Measurements from ENCODE around the gene KIRREL1. TPM values are rescaled to one million over a fixed set of nuclear protein-coding genes. Genes with fewer than 3 reads are reported as not detected.

KIRREL1 gene
- total and polyA plus RNA-seq, 2 of the 8 experiments (the other 6 are each of a cell fraction or from before 2014, with no cell fraction given) = 14.2 to 39.0 TPM

DNA sequence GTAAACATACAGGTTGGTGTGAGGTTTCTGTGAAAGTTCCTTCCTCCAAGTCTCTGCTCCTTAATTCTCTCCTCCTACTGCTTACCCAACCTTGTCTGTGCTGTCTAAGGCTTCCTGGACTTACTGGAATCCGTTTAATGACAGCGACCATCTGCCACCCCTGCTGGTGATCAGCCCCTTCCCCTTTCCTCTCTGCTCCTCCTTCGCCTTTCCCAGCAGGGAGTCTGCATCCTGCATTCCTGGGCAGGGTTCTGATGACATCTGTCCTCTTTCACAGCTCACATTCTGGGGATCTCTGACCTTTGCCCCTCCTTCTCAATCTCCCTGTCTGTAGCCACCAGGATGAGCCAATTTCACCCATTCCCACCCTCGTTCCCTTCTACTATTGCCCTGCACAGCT is 66.5 kb downstream of the KIRREL1 start:
- Histone ChIP-seq H3K79me1 (ENCODE audit: low read depth, low read length) (peaks cover 12% of the 10 kb centered on the region), H3K23ac (ENCODE audit: insufficient read length) (no peak overlapping the region), H2BK15ac (ENCODE audit: low read length) (0 out of 2 replicates have a peak overlapping the region, but pooled peaks have one; percentile 74), H4K20me1 (replicated peaks in 1 of 2; ENCODE audit: control insufficient read depth in 1 of 2, insufficient read depth in 2 of 2, low read length in 2 of 2) (peaks cover 0 to 8% of the 10 kb centered on the region in 2 experiments), H2BK5ac (ENCODE audit: low read depth, low read length) (peak overlapping the region; percentile 55), H3K79me2 (ENCODE audit: control insufficient read depth in 1 of 2, insufficient read depth in 2 of 2, low read length in 2 of 2) (peaks cover 0 to 21% of the 10 kb centered on the region in 2 experiments; a peak in 3 of 4 replicates), H4K91ac (replicated peaks; ENCODE audit: insufficient read length, low read length) (no peak overlapping the region), H3K36me3 (ENCODE audit: control insufficient read depth in 2 of 4, insufficient read depth in 4 of 4, low read length in 3 of 4) (no peaks in the 10 kb centered on the region), H3K27me3 (replicated peaks in 1 of 4; ENCODE audit: control insufficient read depth in 3 of 4, extremely low read depth in 1 of 4, insufficient read depth in 3 of 4, low read length in 3 of 4) (no peaks in the 10 kb centered on the region), H3K18ac (ENCODE audit: extremely low read depth, low read length) (peak overlapping the region; percentile 53; the same call in 1 of the 2 replicates), H3K4me3 (ENCODE audit: extremely low read depth in 1 of 4, insufficient read depth in 2 of 4, low read depth in 3 of 4, low read length in 4 of 4) (no peak overlapping the region), H3K9ac (replicated peaks in 1 of 4; ENCODE audit: extremely low read depth in 1 of 4, low read depth in 3 of 4, low read length in 3 of 4) (no peak overlapping the region), H3K23me2 (ENCODE audit: low read depth, low read length) (no peaks in the 10 kb centered on the region; the same call in 1 of the 2 replicates), H4K8ac (ENCODE audit: extremely low read depth, insufficient read depth, low read length) (no peak overlapping the region), H2BK120ac (replicated peaks; ENCODE audit: low read depth, low read length) (no peak overlapping the region), H3K27ac (ENCODE audit: low read depth, low read length) (no peak overlapping the region), H4K5ac (ENCODE audit: insufficient read length, low read depth, low read length) (no peak overlapping the region), H2BK12ac (ENCODE audit: low read depth, low read length) (peak overlapping the region; percentile 69), H2BK20ac (ENCODE audit: low read length) (peak overlapping the region; percentile 22; the same call in 1 of the 2 replicates), H3K4ac (replicated peaks; ENCODE audit: insufficient read length, low read depth, low read length) (no peak overlapping the region), H3K4me1 (replicated peaks in 1 of 4; ENCODE audit: control insufficient read depth in 3 of 4, insufficient read depth in 4 of 4, low read length in 3 of 4) (peaks cover 4 to 24% (median 12%) of the 10 kb centered on the region in 4 experiments), H2AFZ (ENCODE audit: low read length) (no peak overlapping the region), H3K9me3 (ENCODE audit: insufficient read depth in 2 of 2, low read depth in 1 of 2, low read length in 1 of 2) (no peaks in the 10 kb centered on the region), H3K56ac (replicated peaks; ENCODE audit: insufficient read length, low read depth, low read length) (peak overlapping the region; percentile 32), H2AK5ac (ENCODE audit: low read depth, low read length) (0 out of 2 replicates have a peak overlapping the region, but pooled peaks have one; percentile 40), H3K14ac (ENCODE audit: insufficient read length) (no peak overlapping the region), H3K4me2 (ENCODE audit: insufficient read depth in 1 of 2, low read depth in 2 of 2, low read length in 2 of 2) (no peak overlapping the region; a peak in 1 of 4 replicates)
- TF ChIP-seq TEAD4 (IDR thresholded peaks at IDR 0.05; ENCODE audit: low read depth, low read length) = peak; percentile 95
- no peak for TF ChIP-seq SIX5 (IDR thresholded peaks at IDR 0.05; ENCODE audit: low read depth, low read length)
- TF ChIP-seq TCF12 (IDR thresholded peaks at IDR 0.05; ENCODE audit: low read depth, low read length) = 0 out of 2 replicates have a peak, but pooled peaks have one; percentile 63
- TF ChIP-seq SIN3A (conservative IDR thresholded peaks at IDR 0.05 in 1 of 2, IDR thresholded peaks at IDR 0.05 in 1 of 2; ENCODE audit: low read depth in 1 of 2, low read length in 2 of 2) = peak in 1 of 2 experiments; percentile 60; a peak in 1 of 4 replicates
- peak in 1 of 2 experiments; percentile 23 for DNase-seq (ENCODE audit: low read depth in 1 of 2, low spot score in 2 of 2)
- 65% methylated on average over 4 of the region's 4 CpGs; no CpG with 5 or more reads in 1 of the 2 experiments for WGBS, 2 experiments (ENCODE audit: extremely low coverage in 1 of 2, insufficient coverage in 1 of 2, insufficient read length in 1 of 2, insufficient replicate concordance in 2 of 2, low coverage in 1 of 2, low lambda C conversion rate in 2 of 2, missing lambda C conversion rate in 1 of 2)
- peak; percentile 50 for FAIRE-seq
- ChIA-PET POLR2A (ENCODE audit: partially characterized antibody) (no interaction called here), CTCF (ENCODE audit: partially characterized antibody) (interaction anchor here (1.0 to 9.0 kb wide), 11 partner anchors 16 to 96 kb away, joined by 3 to 75 read pairs (median 5); partner anchors contain the start of gene KIRREL1)
